ENCODE data around the gene ARPIN. TPM values are rescaled to one million over a fixed set of nuclear protein-coding genes. Genes with fewer than 3 reads are reported as not detected.
"Not testable (repeated sequence)": the region's sequence is repeated elsewhere in the genome, so short reads cannot be mapped to it uniquely, and the experiment has no call there.

ARPIN gene
- total RNA-seq, 1 experiment from 2014 or later, result 30.4 TPM

DNA sequence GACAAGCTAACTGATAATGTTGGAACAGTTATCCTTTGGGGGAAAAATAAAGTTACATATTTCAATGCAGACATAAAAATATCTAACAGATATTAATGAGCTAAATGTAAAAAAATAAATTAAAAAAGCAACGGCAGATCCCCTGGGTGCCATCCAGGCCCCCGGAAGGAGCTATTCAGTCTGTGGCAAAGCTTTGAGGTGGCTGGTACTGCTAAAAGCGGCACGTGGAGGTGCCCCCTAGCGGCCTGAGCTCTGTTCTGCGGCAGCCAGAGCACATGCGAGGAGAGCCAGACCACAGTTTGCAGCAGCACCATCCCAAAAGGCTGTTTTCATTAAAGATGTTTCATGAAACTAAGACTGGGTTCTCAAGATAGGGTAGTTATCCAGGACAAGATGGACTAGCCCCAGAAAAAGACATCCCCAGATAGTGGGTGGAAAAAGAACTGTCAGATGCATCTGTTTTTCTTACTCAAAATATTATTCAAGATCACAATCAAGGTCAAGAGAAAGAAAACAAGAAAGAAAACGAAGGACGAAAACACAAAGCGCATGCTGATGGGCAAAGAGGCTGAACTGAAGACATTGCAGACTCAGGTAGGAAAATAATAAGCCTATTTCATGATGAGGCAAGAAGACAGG, 37.7 kb downstream of the ARPIN start:
- intact Hi-C loops (cut with micrococcal nuclease; ENCODE audit: unreplicated experiment), result loop anchor here (1.0 to 5.0 kb wide), 3 partner anchors 63 to 135 kb away; partner anchors contain the start of gene ANPEP
- POLR2A ChIA-PET (ENCODE audit: unreplicated experiment), result interaction anchor here (0.5 to 1.0 kb wide), 4 partner anchors 38 to 135 kb away, joined by 3 to 6 read pairs (median 5); no protein-coding TSS in a partner anchor
- CTCF ChIA-PET, result interaction anchor here (0.6 to 2.9 kb wide), 15 partner anchors 9 to 283 kb away, joined by 3 to 45 read pairs (median 4); no protein-coding TSS in a partner anchor
- H3K9me3 ChIP-seq (ENCODE audit: insufficient read depth, low read depth), result no peaks in the 10 kb centered on the region
- H3K79me2 ChIP-seq (ENCODE audit: low read depth), result no peaks in the 10 kb centered on the region
- no peaks in the 10 kb centered on the region for H3K4me1 ChIP-seq (replicated peaks; ENCODE audit: insufficient read depth)
- TF ChIP-seq EZH2 (IDR thresholded peaks at IDR 0.05; ENCODE audit: low read depth), result no peak
- TF ChIP-seq, protein P1, sequence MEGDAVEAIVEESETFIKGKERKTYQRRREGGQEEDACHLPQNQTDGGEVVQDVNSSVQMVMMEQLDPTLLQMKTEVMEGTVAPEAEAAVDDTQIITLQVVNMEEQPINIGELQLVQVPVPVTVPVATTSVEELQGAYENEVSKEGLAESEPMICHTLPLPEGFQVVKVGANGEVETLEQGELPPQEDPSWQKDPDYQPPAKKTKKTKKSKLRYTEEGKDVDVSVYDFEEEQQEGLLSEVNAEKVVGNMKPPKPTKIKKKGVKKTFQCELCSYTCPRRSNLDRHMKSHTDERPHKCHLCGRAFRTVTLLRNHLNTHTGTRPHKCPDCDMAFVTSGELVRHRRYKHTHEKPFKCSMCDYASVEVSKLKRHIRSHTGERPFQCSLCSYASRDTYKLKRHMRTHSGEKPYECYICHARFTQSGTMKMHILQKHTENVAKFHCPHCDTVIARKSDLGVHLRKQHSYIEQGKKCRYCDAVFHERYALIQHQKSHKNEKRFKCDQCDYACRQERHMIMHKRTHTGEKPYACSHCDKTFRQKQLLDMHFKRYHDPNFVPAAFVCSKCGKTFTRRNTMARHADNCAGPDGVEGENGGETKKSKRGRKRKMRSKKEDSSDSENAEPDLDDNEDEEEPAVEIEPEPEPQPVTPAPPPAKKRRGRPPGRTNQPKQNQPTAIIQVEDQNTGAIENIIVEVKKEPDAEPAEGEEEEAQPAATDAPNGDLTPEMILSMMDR (conservative IDR thresholded peaks at IDR 0.05), result peak; percentile 95
- no peak overlapping the region for H2AFZ ChIP-seq
- peak; percentile 55 to 77 for DNase-seq
- no peak overlapping the region for H3K4me3 ChIP-seq
- H3K27me3 ChIP-seq (ENCODE audit: insufficient read depth, low read depth), result no peaks in the 10 kb centered on the region
- H3K27ac ChIP-seq, result peak overlapping the region; percentile 22; the same call in 1 of the 2 replicates
- no peaks in the 10 kb centered on the region for H3K9me2 ChIP-seq (ENCODE audit: insufficient read depth)
- no TSS peak for BruUV-seq (replicated peaks)
- H3K4me2 ChIP-seq, result no peak overlapping the region; the same call in 1 of the 2 replicates
- H4K20me1 ChIP-seq (ENCODE audit: insufficient read depth), result no peaks in the 10 kb centered on the region
- H3K36me3 ChIP-seq (ENCODE audit: low read depth), result peaks cover 25% of the 10 kb centered on the region; the same call in 1 of the 2 replicates
- H3F3A ChIP-seq (ENCODE audit: insufficient read depth, low read depth), result peaks cover 25% of the 10 kb centered on the region

DNA sequence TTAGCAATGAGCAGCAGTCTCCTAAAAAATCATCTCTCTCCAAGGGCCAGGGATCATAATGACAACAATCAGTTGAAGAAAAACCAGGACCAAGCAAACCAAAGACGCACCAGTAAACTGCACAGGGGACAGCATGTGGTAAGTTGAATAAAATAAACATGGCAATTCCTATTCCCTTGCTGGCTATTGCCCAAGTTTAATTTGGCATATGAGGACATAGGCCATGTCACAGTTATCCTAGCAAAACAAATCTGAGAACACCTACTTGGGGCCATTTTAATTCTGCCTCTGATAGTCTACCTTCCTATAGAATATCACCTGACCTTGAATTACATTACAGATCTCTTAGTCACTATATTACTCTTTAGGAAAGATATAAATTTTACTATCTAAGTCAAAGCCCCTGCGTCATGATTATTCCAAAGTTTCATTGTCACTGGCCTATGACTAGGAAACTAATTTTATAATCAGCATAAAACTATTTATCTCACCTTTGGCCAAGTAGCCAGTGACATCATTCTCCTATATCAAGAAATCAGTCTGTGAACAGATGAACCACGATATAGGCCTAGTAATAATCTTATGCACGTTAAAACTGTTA, 42.0 kb downstream of the ARPIN start:
- Histone ChIP-seq H3K9me2 (ENCODE audit: insufficient read depth) (no peaks in the 10 kb centered on the region), H3K4me3 (no peak overlapping the region), H3F3A (ENCODE audit: insufficient read depth, low read depth) (peaks cover 12% of the 10 kb centered on the region), H3K4me1 (replicated peaks; ENCODE audit: insufficient read depth) (no peaks in the 10 kb centered on the region), H3K27ac (no peak overlapping the region), H3K9me3 (ENCODE audit: insufficient read depth, low read depth) (no peaks in the 10 kb centered on the region), H3K36me3 (ENCODE audit: low read depth) (peaks cover 14% of the 10 kb centered on the region; the same call in 1 of the 2 replicates), H2AFZ (no peak overlapping the region), H3K79me2 (ENCODE audit: low read depth) (no peaks in the 10 kb centered on the region), H3K27me3 (ENCODE audit: insufficient read depth, low read depth) (no peaks in the 10 kb centered on the region), H4K20me1 (ENCODE audit: insufficient read depth) (no peaks in the 10 kb centered on the region), H3K4me2 (no peak overlapping the region)
- no TSS peak for BruUV-seq (replicated peaks)
- ChIA-PET POLR2A (ENCODE audit: unreplicated experiment) (no interaction called here), CTCF (no interaction called here)
- TF ChIP-seq EZH2 (IDR thresholded peaks at IDR 0.05; ENCODE audit: low read depth), result no peak
- TF ChIP-seq, protein P1 (conservative IDR thresholded peaks at IDR 0.05), result no peak
- no peak for DNase-seq
- intact Hi-C loops (cut with micrococcal nuclease; ENCODE audit: unreplicated experiment), result no loop called here

DNA sequence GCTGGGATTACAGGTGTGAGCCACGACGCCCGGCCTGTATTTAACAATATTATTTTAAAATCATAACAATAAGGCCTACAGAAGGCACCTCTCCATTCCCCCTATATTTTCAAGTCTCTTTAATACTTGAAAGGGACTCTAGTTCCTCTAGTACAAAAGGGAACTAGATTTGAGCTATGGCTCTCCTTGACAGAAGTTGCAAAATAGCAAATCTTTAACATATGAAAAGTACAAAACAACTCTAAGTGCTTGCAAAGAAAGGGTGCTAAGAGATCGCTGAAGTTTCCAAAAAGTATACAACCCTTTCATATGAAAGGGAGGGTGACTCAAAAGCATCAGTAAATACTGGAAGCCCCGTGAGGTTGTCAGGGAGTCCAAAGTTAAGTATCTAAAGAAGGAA, 42.7 kb downstream of the ARPIN start:
- H4K20me1 ChIP-seq (ENCODE audit: insufficient read depth), result no peaks in the 10 kb centered on the region
- no peaks in the 10 kb centered on the region for H3K9me3 ChIP-seq (ENCODE audit: insufficient read depth, low read depth)
- no peak overlapping the region for H3K27ac ChIP-seq
- no peak for TF ChIP-seq EZH2 (IDR thresholded peaks at IDR 0.05; ENCODE audit: low read depth)
- TF ChIP-seq, protein P1 (conservative IDR thresholded peaks at IDR 0.05), result no peak
- H3F3A ChIP-seq (ENCODE audit: insufficient read depth, low read depth), result peaks cover 8% of the 10 kb centered on the region
- H3K27me3 ChIP-seq (ENCODE audit: insufficient read depth, low read depth), result no peaks in the 10 kb centered on the region
- H3K79me2 ChIP-seq (ENCODE audit: low read depth), result no peaks in the 10 kb centered on the region
- ChIA-PET CTCF (no interaction called here), POLR2A (ENCODE audit: unreplicated experiment) (no interaction called here)
- H3K4me1 ChIP-seq (replicated peaks; ENCODE audit: insufficient read depth), result no peaks in the 10 kb centered on the region
- no peak overlapping the region for H3K4me2 ChIP-seq
- no TSS peak for BruUV-seq (replicated peaks)
- no peak overlapping the region for H3K4me3 ChIP-seq
- intact Hi-C loops (cut with micrococcal nuclease; ENCODE audit: unreplicated experiment), result no loop called here
- H3K36me3 ChIP-seq (ENCODE audit: low read depth), result peaks cover 14% of the 10 kb centered on the region; the same call in 1 of the 2 replicates
- H3K9me2 ChIP-seq (ENCODE audit: insufficient read depth), result no peaks in the 10 kb centered on the region
- no peak for DNase-seq
- no peak overlapping the region for H2AFZ ChIP-seq

GRCh38 chr15:89869490-89869889, 43.3 kb downstream of the ARPIN start:
- H3K4me3 ChIP-seq; H3K4me2 ChIP-seq; H3K4me1 ChIP-seq (replicated peaks; ENCODE audit: insufficient read depth); H3K27me3 ChIP-seq (ENCODE audit: insufficient read depth, low read depth); H4K20me1 ChIP-seq (ENCODE audit: insufficient read depth); H3K9me2 ChIP-seq (ENCODE audit: insufficient read depth); H2AFZ ChIP-seq; CTCF ChIA-PET; H3K9me3 ChIP-seq (ENCODE audit: insufficient read depth, low read depth); DNase-seq; intact Hi-C loops (cut with micrococcal nuclease; ENCODE audit: unreplicated experiment); H3K27ac ChIP-seq; BruUV-seq (replicated peaks); POLR2A ChIA-PET (ENCODE audit: unreplicated experiment); H3K79me2 ChIP-seq (ENCODE audit: low read depth): not testable (repeated sequence)
- H3F3A ChIP-seq (ENCODE audit: insufficient read depth, low read depth), result peaks cover 11% of the 10 kb centered on the region
- peaks cover 14% of the 10 kb centered on the region; the same call in 1 of the 2 replicates for H3K36me3 ChIP-seq (ENCODE audit: low read depth)
